BLaER1 treated with 17β-estradiol and CSF1 and Interleukin-3, amounts not matched to agents 10 nM and 100 nM (cell line): Measurements from ENCODE around the gene ELMO2.
A peak's percentile ranks its signal among the peaks of the same experiment; 100 is the strongest.

Source experiments
- H3K27ac ChIP-seq, 11 experiments: shearing (Covaris generic); formaldehyde crosslinking; 2 replicates each; pipeline ENCODE4 v1.8.1; 2022
- H3K27me3 ChIP-seq, 11 experiments: shearing (Covaris generic); formaldehyde crosslinking; 2 replicates each; pipeline ENCODE4 v1.8.1; 2022
- H3K36me3 ChIP-seq, 11 experiments: shearing (Covaris generic); formaldehyde crosslinking; 2 replicates each; pipeline ENCODE4 v1.8.1; 2022
- H3K4me1 ChIP-seq, 10 experiments: shearing (Covaris generic); formaldehyde crosslinking; 2 replicates each; pipeline ENCODE4 v1.8.1; 2022
- H3K4me2 ChIP-seq, 11 experiments: shearing (Covaris generic); formaldehyde crosslinking; 2 replicates each; pipeline ENCODE4 v1.8.1; 2022
- H3K4me3 ChIP-seq, 10 experiments: shearing (Covaris generic); formaldehyde crosslinking; 2 replicates each; pipeline ENCODE4 v1.8.1; 2022
- H3K9ac ChIP-seq, 11 experiments: shearing (Covaris generic); formaldehyde crosslinking; 2 replicates each; pipeline ENCODE4 v1.8.1; 2022
- H3K9me3 ChIP-seq, 11 experiments: shearing (Covaris generic); formaldehyde crosslinking; replicated peaks in 1 of 11; 2 replicates each; pipeline ENCODE4 v1.8.1; 2022
- H4K20me1 ChIP-seq, 11 experiments: shearing (Covaris generic); formaldehyde crosslinking; 2 replicates each; pipeline ENCODE4 v1.8.1; 2022
- Cebpa-rat ChIP-seq, 11 experiments: shearing (Covaris generic); IDR thresholded peaks; 2 replicates each; pipeline ENCODE4 v1.8.1; 2022

Gene ELMO2

GRCh38 chr20:46349035-46349741 lies 57.2 kb downstream of the ELMO2 start:
- Histone ChIP-seq H3K27me3 (peaks cover 0 to 6% (median 5%) of the 10 kb centered on the region in 11 experiments; a peak in 19 of 22 replicates), H3K36me3 (peaks cover 12 to 79% (median 39%) of the 10 kb centered on the region in 11 experiments; a peak in 21 of 22 replicates), H3K4me1 (peaks cover 41 to 68% (median 52%) of the 10 kb centered on the region in 10 experiments), H3K4me2 (peak overlapping the region; percentile 74 to 98 (median 92)), H3K4me3 (no peak overlapping the region), H3K27ac (peak overlapping the region in 10 of 11 experiments; percentile 34 to 84 (median 73); a peak in 15 of 22 replicates), H3K9me3 (no peaks in the 10 kb centered on the region), H3K9ac (peak overlapping the region in 8 of 11 experiments; percentile 41 to 74 (median 62); a peak in 13 of 22 replicates), H4K20me1 (peaks cover 0 to 31% (median 12%) of the 10 kb centered on the region in 11 experiments; a peak in 12 of 22 replicates)
- TF ChIP-seq Cebpa-rat (IDR thresholded peaks at IDR 0.05) = no peak

- no peak overlapping the region for H3K27ac ChIP-seq
- H3K4me3 ChIP-seq = no peak overlapping the region
- peaks cover 9 to 68% (median 28%) of the 10 kb centered on the region in 11 experiments; a peak in 18 of 22 replicates for H3K36me3 ChIP-seq
Measured at GRCh38 chr20:46347841-46348803, 58.3 kb downstream of the ELMO2 start.

GRCh38 chr20:46346770-46347169 lies 59.6 kb downstream of the ELMO2 start:
- Histone ChIP-seq H3K4me1 (peaks cover 46 to 71% (median 57%) of the 10 kb centered on the region in 10 experiments), H3K9ac (no peak overlapping the region), H3K36me3 (peaks cover 6 to 55% (median 22%) of the 10 kb centered on the region in 11 experiments; a peak in 16 of 22 replicates), H3K4me3 (no peak overlapping the region), H3K27me3 (peaks cover 18 to 30% (median 27%) of the 10 kb centered on the region in 11 experiments), H3K27ac (no peak overlapping the region), H3K4me2 (0 out of 22 replicates have a peak overlapping the region, but pooled peaks of 2 of the 11 experiments have one; percentile 1 to 15), H4K20me1 (peaks cover 0 to 36% (median 12%) of the 10 kb centered on the region in 11 experiments; a peak in 12 of 22 replicates), H3K9me3 (no peaks in the 10 kb centered on the region)
- no peak for TF ChIP-seq Cebpa-rat (IDR thresholded peaks at IDR 0.05)

More at GRCh38 chr20:46347841-46348803, 58.3 kb downstream of the ELMO2 start:
- Histone ChIP-seq H3K9ac (no peak overlapping the region; a peak in 1 of 22 replicates), H3K4me2 (0 out of 22 replicates have a peak overlapping the region, but pooled peaks of 1 of the 11 experiments have one; percentile 98), H3K4me1 (peaks cover 52 to 79% (median 62%) of the 10 kb centered on the region in 10 experiments), H3K27me3 (peaks cover 5 to 17% (median 16%) of the 10 kb centered on the region in 11 experiments; a peak in 21 of 22 replicates), H4K20me1 (peaks cover 0 to 36% (median 12%) of the 10 kb centered on the region in 11 experiments; a peak in 12 of 22 replicates), H3K9me3 (no peaks in the 10 kb centered on the region)
- no peak for TF ChIP-seq Cebpa-rat (IDR thresholded peaks at IDR 0.05)

- H3K4me1 ChIP-seq = peaks cover 25 to 49% (median 35%) of the 10 kb centered on the region in 10 experiments
- no peak overlapping the region for H3K9ac ChIP-seq
- no peaks in the 10 kb centered on the region for H3K9me3 ChIP-seq
- peaks cover 19 to 35% (median 29%) of the 10 kb centered on the region in 11 experiments for H3K27me3 ChIP-seq
- TF ChIP-seq Cebpa-rat (IDR thresholded peaks at IDR 0.05) = no peak
- peak overlapping the region; percentile 9 to 86 (median 74); a peak in 20 of 22 replicates for H3K4me2 ChIP-seq
- H3K36me3 ChIP-seq = peaks cover 3 to 36% (median 17%) of the 10 kb centered on the region in 11 experiments; a peak in 13 of 22 replicates
- 0 out of 22 replicates have a peak overlapping the region, but pooled peaks of 1 of the 11 experiments have one; percentile 7 for H3K27ac ChIP-seq
- no peak overlapping the region for H3K4me3 ChIP-seq
- H4K20me1 ChIP-seq = peaks cover 0 to 28% (median 10%) of the 10 kb centered on the region in 11 experiments; a peak in 12 of 22 replicates
Measured at GRCh38 chr20:46344488-46345162, 61.8 kb downstream of the ELMO2 start.

GRCh38 chr20:46343975-46344357 lies 62.4 kb downstream of the ELMO2 start:
- Histone ChIP-seq H3K4me2 (peak overlapping the region; percentile 9 to 86 (median 74); a peak in 21 of 22 replicates), H4K20me1 (peaks cover 0 to 23% (median 8%) of the 10 kb centered on the region in 11 experiments; a peak in 10 of 22 replicates), H3K4me1 (peaks cover 21 to 43% (median 29%) of the 10 kb centered on the region in 10 experiments), H3K36me3 (peaks cover 0 to 29% (median 17%) of the 10 kb centered on the region in 11 experiments; a peak in 11 of 22 replicates), H3K27ac (peak overlapping the region in 2 of 11 experiments; percentile 35 to 38; a peak in 3 of 22 replicates), H3K9me3 (no peaks in the 10 kb centered on the region), H3K27me3 (peaks cover 19 to 35% (median 29%) of the 10 kb centered on the region in 11 experiments), H3K9ac (no peak overlapping the region), H3K4me3 (no peak overlapping the region)
- TF ChIP-seq Cebpa-rat (IDR thresholded peaks at IDR 0.05) = peak in 4 of 11 experiments; percentile 17 to 59 (median 42); a peak in 1 of 22 replicates

- Histone ChIP-seq H3K27ac (peak overlapping the region in 4 of 11 experiments; percentile 3 to 40 (median 14); a peak in 3 of 22 replicates), H4K20me1 (peaks cover 0 to 22% (median 3%) of the 10 kb centered on the region in 11 experiments; a peak in 10 of 22 replicates), H3K4me1 (peaks cover 18 to 38% (median 26%) of the 10 kb centered on the region in 10 experiments), H3K4me3 (no peak overlapping the region), H3K4me2 (peak overlapping the region; percentile 9 to 86 (median 74); a peak in 21 of 22 replicates), H3K9ac (no peak overlapping the region), H3K27me3 (peaks cover 19 to 35% (median 29%) of the 10 kb centered on the region in 11 experiments), H3K36me3 (peaks cover 0 to 24% (median 14%) of the 10 kb centered on the region in 11 experiments; a peak in 11 of 22 replicates), H3K9me3 (no peaks in the 10 kb centered on the region)
- no peak for TF ChIP-seq Cebpa-rat (IDR thresholded peaks at IDR 0.05)
Measured at GRCh38 chr20:46343348-46343974, 63.0 kb downstream of the ELMO2 start.
